OCI-LY7 (cell line): ENCODE measurements around the gene BASP1. TPM values are rescaled to one million over a fixed set of nuclear protein-coding genes. Genes with fewer than 3 reads are reported as not detected.

Source experiments
- Bru-seq: library from RNA; stranded (reverse); fragments of 400-500 nt; gene quantifications from one replicate; lab custom pipeline; 2021; lab: Mats Ljungman, UMichigan
- BruChase-seq, 2 experiments: library from RNA; stranded (reverse); fragments of 400-500 nt; gene quantifications; one replicate each; lab custom pipeline; 2021; lab: Mats Ljungman, UMichigan
- BruUV-seq: library from RNA; stranded (reverse); fragments of 400-500 nt; replicated peaks from 2 replicates; lab custom pipeline; 2021; lab: Mats Ljungman, UMichigan
- CTCF ChIA-PET: fragments of 300-600 bp; sonication (Branson Sonifier 250); formaldehyde crosslinking; loops from one replicate; lab custom pipeline; 2022; ENCODE audit warnings: antibody characterized with exemption; ENCODE audit not compliant: unreplicated experiment; lab: Charles Lee
- POLR2A ChIA-PET: fragments of 300-600 bp; sonication (Branson Sonifier 250); formaldehyde crosslinking; loops from one replicate; lab custom pipeline; 2022; ENCODE audit warnings: antibody characterized with exemption; lab: Charles Lee
- DNase-seq: peaks from one replicate; pipeline ENCODE4 v3.0.0-alpha.2; 2015; ENCODE audit warnings: low spot score
- H2AFZ ChIP-seq: fragments of 200-600 bp; sonication (generic), shearing (Covaris generic); 2 replicates; pipeline ENCODE4 v1.6.1; 2014; ENCODE audit warnings: mild to moderate bottlenecking, antibody characterized with exemption, low read length, moderate library complexity
- H3K27ac ChIP-seq: fragments of 200-600 bp; sonication (generic); 2 replicates; pipeline ENCODE4 v1.5.1; 2014; ENCODE audit warnings: mixed run types, low read depth, mild to moderate bottlenecking, moderate library complexity, low read length, inconsistent platforms; ENCODE audit not compliant: poor library complexity, severe bottlenecking
- H3K36me3 ChIP-seq: fragments of 200-600 bp; sonication (generic); 2 replicates; pipeline ENCODE4 v1.6.1; 2014; ENCODE audit warnings: mild to moderate bottlenecking, antibody characterized with exemption, low read length, moderate library complexity, mixed read lengths; ENCODE audit not compliant: insufficient read depth
- H3K4me1 ChIP-seq: fragments of 200-600 bp; sonication (generic); 2 replicates; pipeline ENCODE4 v1.5.1; 2014; ENCODE audit warnings: mild to moderate bottlenecking, low read length; ENCODE audit not compliant: insufficient read depth, poor library complexity, severe bottlenecking
- H3K4me2 ChIP-seq: fragments of 200-600 bp; sonication (generic); 2 replicates; pipeline ENCODE4 v1.6.1; 2014; ENCODE audit warnings: mild to moderate bottlenecking, low read length
- H3K4me3 ChIP-seq: fragments of 200-600 bp; sonication (generic); 2 replicates; pipeline ENCODE4 v1.5.1; 2014; ENCODE audit warnings: mild to moderate bottlenecking, low read depth, low read length; ENCODE audit not compliant: poor library complexity, severe bottlenecking
- H3K79me2 ChIP-seq: fragments of 200-600 bp; sonication (generic); 2 replicates; pipeline ENCODE4 v1.6.1; 2016; ENCODE audit warnings: low read depth, mild to moderate bottlenecking, low read length, moderate library complexity, mixed read lengths; ENCODE audit not compliant: insufficient read depth
- H3K9me2 ChIP-seq: fragments of 200-600 bp; sonication (generic); 2 replicates; pipeline ENCODE4 v1.6.1; 2016; ENCODE audit warnings: mild to moderate bottlenecking, low read length, mixed read lengths; ENCODE audit not compliant: insufficient read depth
- H3K9me3 ChIP-seq: fragments of 200-600 bp; sonication (generic); 2 replicates; pipeline ENCODE4 v1.6.1; 2014; ENCODE audit warnings: mild to moderate bottlenecking, mixed run types, low read length, mixed read lengths
- H4K20me1 ChIP-seq: fragments of 200-600 bp; sonication (generic); 2 replicates; pipeline ENCODE4 v1.6.1; 2014; ENCODE audit warnings: mild to moderate bottlenecking, antibody characterized with exemption, low read length, moderate library complexity, mixed read lengths; ENCODE audit not compliant: insufficient read depth
- EZH2phosphoT487 ChIP-seq: fragments of 200-600 bp; sonication (generic); IDR thresholded peaks from 2 replicates; pipeline ENCODE4 v1.6.1; 2018; ENCODE audit warnings: low read depth, borderline replicate concordance, mild to moderate bottlenecking, mixed run types, antibody characterized with exemption, low read length, moderate library complexity, mixed read lengths
- intact Hi-C: fragments of 100-400 bp; cut with micrococcal nuclease; formaldehyde crosslinking; loops from one replicate; pipeline ENCODE4 v1.10.0; 2022; ENCODE audit not compliant: unreplicated experiment
- long read RNA-seq: library from polyadenylated mRNA; stranded (forward); transcript quantifications from one replicate; pipeline ENCODE4 v2.0.0, GENCODE V29; 2022
- total RNA-seq, 2 experiments: library from RNA; depleted of rRNA in 1 of 2; stranded (reverse); fragments of >200 nt in 1 of 2; shearing (Covaris generic) in 1 of 2; gene quantifications; 2 replicates each; pipeline ENCODE4 v1.2.3, GENCODE V29; 2014 to 2022
- TF ChIP-seq, protein P1 (sequence below): fragments of 200-600 bp; sonication (generic); conservative IDR thresholded peaks from 2 replicates; pipeline ENCODE4 v1.5.1; 2014; ENCODE audit warnings: mild to moderate bottlenecking, antibody characterized with exemption, low read length, moderate library complexity, mixed read lengths

BASP1 gene, protein sequence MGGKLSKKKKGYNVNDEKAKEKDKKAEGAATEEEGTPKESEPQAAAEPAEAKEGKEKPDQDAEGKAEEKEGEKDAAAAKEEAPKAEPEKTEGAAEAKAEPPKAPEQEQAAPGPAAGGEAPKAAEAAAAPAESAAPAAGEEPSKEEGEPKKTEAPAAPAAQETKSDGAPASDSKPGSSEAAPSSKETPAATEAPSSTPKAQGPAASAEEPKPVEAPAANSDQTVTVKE
- 62.1 and 64.8 TPM in 2 replicates for total RNA-seq (2014; rRNA removed; shearing (Covaris generic))
- 23.4 and 28.1 TPM in 2 replicates for total RNA-seq (2022)
- percentile 73 among the genes with signal in this experiment for Bru-seq, nascent RNA
- BruChase-seq, experiment 1, labeled RNA remaining after a 6-hour chase = percentile 49 among the genes with signal in this experiment
- percentile 57 among the genes with signal in this experiment for BruChase-seq, experiment 2, labeled RNA remaining after a 2-hour chase
- long read RNA-seq, partial matches to known transcripts = 0 of 14 reads
- long read RNA-seq, other reads (novel, unspliced or antisense) = 11 of 14 reads

DNA sequence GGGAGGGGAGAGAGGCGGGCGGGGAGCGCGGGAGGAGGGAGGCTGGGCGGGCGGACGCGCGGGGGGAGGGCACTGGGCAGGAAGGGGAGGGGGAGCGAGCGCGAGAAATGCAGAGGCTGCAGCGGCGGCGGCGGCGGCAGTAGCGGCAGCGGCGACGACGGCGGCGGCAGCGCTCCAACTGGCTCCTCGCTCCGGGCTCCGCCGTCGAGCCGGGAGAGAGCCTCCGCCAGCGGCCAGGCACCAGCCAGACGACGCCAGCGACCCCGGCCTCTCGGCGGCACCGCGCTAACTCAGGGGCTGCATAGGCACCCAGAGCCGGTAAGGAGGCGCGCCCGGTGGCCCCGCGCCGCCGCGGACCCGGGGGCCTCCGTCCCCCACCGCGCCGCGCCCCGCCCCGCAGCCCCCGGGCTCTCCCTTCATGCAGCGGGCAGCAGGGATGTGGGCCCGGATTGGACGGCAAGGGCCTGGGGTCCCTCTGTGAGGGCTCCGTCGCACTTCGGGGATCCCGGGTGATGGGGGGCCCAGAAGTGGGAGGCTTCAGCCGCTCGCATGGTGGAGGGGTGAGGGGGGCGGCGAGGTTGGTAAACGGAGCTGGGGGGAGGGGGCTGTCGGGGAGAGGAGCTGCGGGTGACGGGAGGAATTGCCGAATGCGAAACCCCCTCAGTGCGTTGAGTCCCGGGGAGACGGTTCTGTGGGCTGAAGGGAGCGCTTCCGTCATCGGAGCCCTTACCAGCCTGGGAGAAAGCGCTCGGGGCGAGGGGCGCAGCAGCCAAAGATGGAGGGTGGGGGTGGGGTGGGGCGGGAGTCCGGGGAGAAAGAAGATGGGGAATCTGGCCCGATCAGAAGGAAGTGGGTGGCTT, at the start of gene BASP1:
Gene BASP1, plus strand, starts transcription at position 139 of the 860 bp plus-strand sequence. CDS start 57,586 bp downstream, outside the sequence.
- peaks cover 46% of the 10 kb centered on the region for H3K79me2 ChIP-seq
- TF ChIP-seq EZH2phosphoT487 = no peak
- TF ChIP-seq, protein P1, sequence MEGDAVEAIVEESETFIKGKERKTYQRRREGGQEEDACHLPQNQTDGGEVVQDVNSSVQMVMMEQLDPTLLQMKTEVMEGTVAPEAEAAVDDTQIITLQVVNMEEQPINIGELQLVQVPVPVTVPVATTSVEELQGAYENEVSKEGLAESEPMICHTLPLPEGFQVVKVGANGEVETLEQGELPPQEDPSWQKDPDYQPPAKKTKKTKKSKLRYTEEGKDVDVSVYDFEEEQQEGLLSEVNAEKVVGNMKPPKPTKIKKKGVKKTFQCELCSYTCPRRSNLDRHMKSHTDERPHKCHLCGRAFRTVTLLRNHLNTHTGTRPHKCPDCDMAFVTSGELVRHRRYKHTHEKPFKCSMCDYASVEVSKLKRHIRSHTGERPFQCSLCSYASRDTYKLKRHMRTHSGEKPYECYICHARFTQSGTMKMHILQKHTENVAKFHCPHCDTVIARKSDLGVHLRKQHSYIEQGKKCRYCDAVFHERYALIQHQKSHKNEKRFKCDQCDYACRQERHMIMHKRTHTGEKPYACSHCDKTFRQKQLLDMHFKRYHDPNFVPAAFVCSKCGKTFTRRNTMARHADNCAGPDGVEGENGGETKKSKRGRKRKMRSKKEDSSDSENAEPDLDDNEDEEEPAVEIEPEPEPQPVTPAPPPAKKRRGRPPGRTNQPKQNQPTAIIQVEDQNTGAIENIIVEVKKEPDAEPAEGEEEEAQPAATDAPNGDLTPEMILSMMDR = no peak
- peaks cover 21% of the 10 kb centered on the region; the same call in 1 of the 2 replicates for H3K36me3 ChIP-seq
- H3K4me3 ChIP-seq = peak within 1 kb of the TSS; percentile 96
- peaks cover 36% of the 10 kb centered on the region for H4K20me1 ChIP-seq
- H3K27ac ChIP-seq = peak within 1 kb of the TSS; percentile 67
- H3K9me2 ChIP-seq = no peaks in the 10 kb centered on the region
- ChIA-PET POLR2A (interaction anchor here (0.6 to 1.5 kb wide), 5 partner anchors 10 to 236 kb away, joined by 3 to 5 read pairs (median 3); no protein-coding TSS in a partner anchor), CTCF (no interaction called here)
- BruUV-seq = no TSS peak
- H3K9me3 ChIP-seq = no peaks in the 10 kb centered on the region
- DNase-seq = peak; percentile 85
- H3K4me2 ChIP-seq = peak within 1 kb of the TSS; percentile 90
- peak within 1 kb of the TSS; percentile 57 for H2AFZ ChIP-seq
- intact Hi-C loops = loop anchor here (1.0 to 10.0 kb wide), 6 partner anchors 50 to 250 kb away; no protein-coding TSS in a partner anchor
- H3K4me1 ChIP-seq = peaks cover 71% of the 10 kb centered on the region

DNA sequence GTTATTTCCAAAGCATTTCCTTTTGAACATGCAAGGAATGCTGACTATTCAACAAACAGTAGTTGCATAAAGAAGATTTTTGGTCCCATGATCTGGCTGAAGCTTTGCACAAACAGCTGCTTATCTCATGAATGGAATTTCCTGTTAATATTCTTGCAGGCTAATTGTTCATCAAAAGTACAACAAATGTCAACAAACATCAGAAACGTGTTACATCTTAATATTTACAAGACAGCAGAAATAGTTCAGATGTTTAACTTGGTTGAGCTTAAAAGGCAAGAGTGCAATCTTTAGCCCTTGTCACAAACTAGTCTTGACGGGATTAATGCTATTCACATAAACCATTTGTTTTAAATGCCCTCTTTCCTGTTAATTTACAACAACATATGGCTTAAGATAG, 47.9 kb upstream of the BASP1 start:
- CTCF ChIA-PET = no interaction called here
- no peaks in the 10 kb centered on the region for H3K79me2 ChIP-seq
- DNase-seq = no peak
- no peaks in the 10 kb centered on the region for H4K20me1 ChIP-seq
- no peak overlapping the region for H3K27ac ChIP-seq
- intact Hi-C loops = no loop called here
- no peak overlapping the region for H3K4me3 ChIP-seq
- TF ChIP-seq, protein P1 = no peak
- TF ChIP-seq EZH2phosphoT487 = no peak
- no peaks in the 10 kb centered on the region for H3K36me3 ChIP-seq
- no peak overlapping the region for H2AFZ ChIP-seq
- no peaks in the 10 kb centered on the region for H3K9me3 ChIP-seq
- H3K4me1 ChIP-seq = no peaks in the 10 kb centered on the region
- POLR2A ChIA-PET = no interaction called here
- no peak overlapping the region for H3K4me2 ChIP-seq
- H3K9me2 ChIP-seq = no peaks in the 10 kb centered on the region
- no TSS peak for BruUV-seq
